Smooth muscle cell (in vitro differentiated cells): Measurements from ENCODE around the gene CLDN17. TPM values are rescaled to one million over a fixed set of nuclear protein-coding genes. Genes with fewer than 3 reads are reported as not detected.

Experiments
- DNase-seq: peaks from one replicate; lab custom pipeline; 2025; ENCODE audit not compliant: unreplicated experiment; lab: John Stamatoyannopoulos, UW
- H2AFZ ChIP-seq: fragments of 200-600 bp; sonication (generic); 2 replicates; pipeline ENCODE4 v1.6.0; 2016; ENCODE audit warnings: antibody characterized with exemption, low read depth, mild to moderate bottlenecking
- H3F3A ChIP-seq: fragments of 200-600 bp; sonication (generic); 2 replicates; pipeline ENCODE4 v1.6.0; 2017; ENCODE audit warnings: antibody characterized with exemption, low read depth
- H3K27ac ChIP-seq: fragments of 200-600 bp; sonication (generic); 2 replicates; pipeline ENCODE4 v1.5.1; 2016; ENCODE audit warnings: low read depth, mild to moderate bottlenecking
- H3K27me3 ChIP-seq: fragments of 200-600 bp; sonication (generic); 2 replicates; pipeline ENCODE4 v1.6.1; 2016; ENCODE audit warnings: low read depth, mild to moderate bottlenecking
- H3K36me3 ChIP-seq: fragments of 200-600 bp; sonication (generic); 2 replicates; pipeline ENCODE4 v1.5.1; 2016; ENCODE audit warnings: low read depth
- H3K4me1 ChIP-seq: fragments of 200-600 bp; sonication (generic); 2 replicates; pipeline ENCODE4 v1.5.1; 2016; ENCODE audit warnings: low read depth
- H3K4me2 ChIP-seq: fragments of 200-600 bp; sonication (generic); 2 replicates; pipeline ENCODE4 v1.6.0; 2016; ENCODE audit warnings: mild to moderate bottlenecking
- H3K4me3 ChIP-seq: fragments of 200-600 bp; sonication (generic); 2 replicates; pipeline ENCODE4 v1.5.1; 2016; ENCODE audit warnings: mild to moderate bottlenecking
- H3K79me2 ChIP-seq: fragments of 200-600 bp; sonication (generic); 2 replicates; pipeline ENCODE4 v1.6.0; 2016; ENCODE audit warnings: low read depth, mild to moderate bottlenecking
- H3K9ac ChIP-seq: fragments of 200-600 bp; sonication (generic); 2 replicates; pipeline ENCODE4 v1.6.0; 2016; ENCODE audit warnings: low read depth
- H3K9me3 ChIP-seq: fragments of 200-600 bp; sonication (generic); replicated peaks from 2 replicates; pipeline ENCODE4 v1.5.1; 2016; ENCODE audit warnings: low read depth
- H4K20me1 ChIP-seq: fragments of 200-600 bp; sonication (generic); 2 replicates; pipeline ENCODE4 v1.6.0; 2016; ENCODE audit warnings: low read depth
- CTCF ChIP-seq: fragments of 200-600 bp; sonication (generic); IDR thresholded peaks from 2 replicates; pipeline ENCODE4 v1.5.1; 2017; ENCODE audit warnings: borderline replicate concordance, mild to moderate bottlenecking, antibody characterized with exemption; ENCODE audit not compliant: insufficient read depth, poor library complexity, severe bottlenecking
- WGBS: methylation state at CpG from one replicate; pipeline ENCODE4 v1.1.7; 2016; ENCODE audit warnings: low lambda C conversion rate; 5-methylcytosine and 5-hydroxymethylcytosine counted together
- polyA plus RNA-seq: library from polyadenylated mRNA; unstranded; fragments of >200 nt; fragmentation: Nextera tagmentation; extraction: Ambion mirVana; gene quantifications from 2 replicates; pipeline ENCODE4 v1.2.1, GENCODE V29; 2016
- total RNA-seq: library from RNA; depleted of rRNA; stranded (reverse); fragments of >200 nt; gene quantifications from 2 replicates; pipeline ENCODE4 v1.2.3, GENCODE V29; 2014

Gene CLDN17
- total and polyA plus RNA-seq, 2 experiments from 2014 or later = 1.8 TPM; not detected in 1

GRCh38 chr21:30209601-30210000 lies 43.0 kb upstream of the CLDN17 start:
- H3K4me3 ChIP-seq = no peak overlapping the region
- H3K9me3 ChIP-seq = no peaks in the 10 kb centered on the region
- no peak overlapping the region for H3K9ac ChIP-seq
- H3K27me3 ChIP-seq = no peaks in the 10 kb centered on the region
- no peak for DNase-seq
- H3K4me1 ChIP-seq = no peaks in the 10 kb centered on the region
- no peak for TF ChIP-seq CTCF
- no peak overlapping the region for H3K4me2 ChIP-seq
- 77% methylated on average over 5 of the region's 5 CpGs for WGBS
- no peaks in the 10 kb centered on the region for H3F3A ChIP-seq
- H3K27ac ChIP-seq = no peak overlapping the region
- no peaks in the 10 kb centered on the region for H3K79me2 ChIP-seq
- H4K20me1 ChIP-seq = no peaks in the 10 kb centered on the region
- H2AFZ ChIP-seq = no peak overlapping the region
- H3K36me3 ChIP-seq = no peaks in the 10 kb centered on the region

DNA sequence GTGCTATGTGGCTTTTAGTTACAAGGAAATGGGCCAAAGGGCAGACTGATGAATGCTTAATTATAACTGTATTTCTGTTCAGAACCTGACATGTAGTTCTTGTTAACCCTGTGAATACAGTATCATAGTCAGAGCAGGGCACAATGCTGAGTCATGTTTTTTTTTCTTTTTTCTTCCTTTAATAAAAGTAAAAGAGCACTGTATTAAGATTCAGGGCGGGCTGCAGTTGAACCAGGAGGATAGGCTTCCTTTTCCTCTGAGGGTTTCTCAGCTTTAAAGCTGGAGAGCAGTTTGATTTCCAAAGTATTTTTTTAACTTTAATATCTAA lies 40.6 kb upstream of the CLDN17 start:
- Histone ChIP-seq H3K9ac (peak overlapping the region; percentile 62), H3F3A (no peaks in the 10 kb centered on the region), H3K9me3 (no peaks in the 10 kb centered on the region), H3K27me3 (no peaks in the 10 kb centered on the region), H3K4me2 (peak overlapping the region; percentile 54), H3K4me1 (no peaks in the 10 kb centered on the region), H3K79me2 (no peaks in the 10 kb centered on the region), H2AFZ (peak overlapping the region; percentile 75), H4K20me1 (no peaks in the 10 kb centered on the region), H3K4me3 (no peak overlapping the region), H3K36me3 (no peaks in the 10 kb centered on the region), H3K27ac (peak overlapping the region; percentile 89)
- DNase-seq = no peak
- no peak for TF ChIP-seq CTCF
- 100% methylated on average over 1 of the region's 1 CpG for WGBS

DNA sequence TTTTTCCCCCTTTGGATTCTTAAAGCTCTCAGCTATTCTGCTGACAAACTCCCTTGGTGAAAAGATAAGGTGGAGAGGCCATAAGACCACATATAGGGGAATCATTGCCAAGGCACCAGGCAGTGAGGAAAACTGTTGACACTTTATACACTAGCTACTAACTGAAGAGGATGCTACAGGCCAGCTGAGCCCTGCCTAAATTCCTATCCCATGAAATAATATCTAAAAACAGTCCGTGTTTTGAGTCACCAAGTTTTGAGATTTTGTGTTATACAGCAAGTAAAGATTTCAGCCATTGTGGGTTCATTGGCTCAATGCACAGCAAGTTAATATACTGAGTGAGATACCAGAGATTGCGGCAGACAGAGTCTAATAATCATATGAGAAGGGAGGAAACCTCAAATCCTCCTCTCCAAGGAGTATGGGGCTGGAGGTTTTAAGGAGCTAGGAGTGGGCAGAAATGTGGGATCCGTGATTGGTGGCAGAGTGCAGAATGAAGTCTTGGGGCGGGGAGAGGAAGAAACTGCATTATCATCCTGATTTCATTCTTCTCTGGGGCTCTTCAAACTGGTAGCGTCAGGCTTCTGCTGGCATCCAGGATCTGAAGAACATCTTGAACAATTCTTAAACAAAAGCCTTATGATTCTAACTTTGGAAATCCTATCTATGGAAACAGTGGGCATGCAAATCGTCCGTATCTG lies 40.1 kb upstream of the CLDN17 start:
- Histone ChIP-seq H3K4me3 (no peak overlapping the region), H2AFZ (peak overlapping the region; percentile 75), H3K9ac (peak overlapping the region; percentile 62), H3K27me3 (no peaks in the 10 kb centered on the region), H3K79me2 (no peaks in the 10 kb centered on the region), H3K9me3 (no peaks in the 10 kb centered on the region), H3F3A (no peaks in the 10 kb centered on the region), H3K4me2 (peak overlapping the region; percentile 54), H3K27ac (peak overlapping the region; percentile 89), H4K20me1 (no peaks in the 10 kb centered on the region), H3K36me3 (no peaks in the 10 kb centered on the region), H3K4me1 (no peaks in the 10 kb centered on the region)
- no peak for DNase-seq
- 44% methylated on average over 7 of the region's 7 CpGs for WGBS
- TF ChIP-seq CTCF = no peak

DNA sequence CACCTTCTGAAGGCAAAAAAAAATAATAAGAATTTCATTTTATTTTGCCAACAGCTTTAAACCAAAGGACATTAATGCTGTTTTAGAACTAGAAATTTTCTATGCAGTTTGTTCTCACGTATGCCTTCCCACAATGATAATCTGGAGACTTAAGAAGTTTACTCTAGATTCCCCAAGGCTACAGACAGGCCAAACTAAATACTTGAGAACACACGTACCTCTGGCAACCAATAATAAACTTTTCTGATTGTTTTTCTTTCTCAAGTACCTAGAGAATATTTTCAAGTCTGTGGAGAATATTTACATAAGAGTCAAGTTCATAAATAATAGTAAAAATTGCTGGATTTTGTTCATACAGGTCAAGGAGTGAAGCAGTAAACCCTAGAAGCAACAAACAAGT lies 33.4 kb upstream of the CLDN17 start:
- no peak overlapping the region for H3K4me2 ChIP-seq
- no peaks in the 10 kb centered on the region for H3K9me3 ChIP-seq
- H3K27ac ChIP-seq = no peak overlapping the region
- no peaks in the 10 kb centered on the region for H3F3A ChIP-seq
- DNase-seq = no peak
- no peak overlapping the region for H2AFZ ChIP-seq
- WGBS = 66% methylated on average over 2 of the region's 2 CpGs
- H3K79me2 ChIP-seq = no peaks in the 10 kb centered on the region
- H4K20me1 ChIP-seq = no peaks in the 10 kb centered on the region
- no peaks in the 10 kb centered on the region for H3K36me3 ChIP-seq
- H3K9ac ChIP-seq = no peak overlapping the region
- no peak overlapping the region for H3K4me3 ChIP-seq
- TF ChIP-seq CTCF = no peak
- H3K4me1 ChIP-seq = no peaks in the 10 kb centered on the region
- H3K27me3 ChIP-seq = peaks cover 17% of the 10 kb centered on the region
